ENCODE measurements around the gene HHATL. TPM values are rescaled to one million over a fixed set of nuclear protein-coding genes. Genes with fewer than 3 reads are reported as not detected.
A peak's percentile ranks its signal among the peaks of the same experiment; 100 is the strongest.

HHATL gene
- total RNA-seq, 4 donors from 2014 or later: 2.3 TPM; not detected in 3

GRCh38 chr3:42707620-42708355, 5.2 kb upstream of the HHATL start:
- Histone ChIP-seq H3K4me1 (no peaks in the 10 kb centered on the region), H3K36me3 (no peaks in the 10 kb centered on the region), H3K27me3 (no peaks in the 10 kb centered on the region), H3K27ac (no peak overlapping the region), H3K4me3 (no peak overlapping the region), H3K9me3 (no peaks in the 10 kb centered on the region)
- WGBS: 87% methylated on average over 4 of the region's 8 CpGs
- peak in 1 of 2 donors; percentile 53 for DNase-seq (ENCODE audit: low spot score in 2 of 2)
- TF ChIP-seq CTCF (IDR thresholded peaks at IDR 0.05) (no peak), EP300 (IDR thresholded peaks at IDR 0.05) (no peak), POLR2AphosphoS5 (IDR thresholded peaks at IDR 0.05) (no peak), POLR2A (IDR thresholded peaks at IDR 0.05) (no peak)

GRCh38 chr3:42706721-42707619, 4.4 kb upstream of the HHATL start:
- no peaks in the 10 kb centered on the region for H3K4me1 ChIP-seq
- H3K36me3 ChIP-seq: no peaks in the 10 kb centered on the region
- DNase-seq (ENCODE audit: low spot score in 2 of 2): peak; percentile 31 to 48
- no peak overlapping the region for H3K27ac ChIP-seq
- no peaks in the 10 kb centered on the region for H3K9me3 ChIP-seq
- WGBS: 75% methylated on average over 5 of the region's 7 CpGs
- TF ChIP-seq POLR2A (IDR thresholded peaks at IDR 0.05) (no peak), CTCF (IDR thresholded peaks at IDR 0.05) (no peak), POLR2AphosphoS5 (IDR thresholded peaks at IDR 0.05) (no peak), EP300 (IDR thresholded peaks at IDR 0.05) (no peak)
- no peaks in the 10 kb centered on the region for H3K27me3 ChIP-seq
- H3K4me3 ChIP-seq: no peak overlapping the region

- no peaks in the 10 kb centered on the region for H3K9me3 ChIP-seq
- H3K4me1 ChIP-seq: no peaks in the 10 kb centered on the region
- no peaks in the 10 kb centered on the region for H3K27me3 ChIP-seq
- H3K4me3 ChIP-seq: no peak overlapping the region
- DNase-seq (ENCODE audit: low spot score in 2 of 2): peak in 1 of 2 donors; percentile 65
- TF ChIP-seq POLR2AphosphoS5 (IDR thresholded peaks at IDR 0.05) (no peak), POLR2A (IDR thresholded peaks at IDR 0.05) (no peak), EP300 (IDR thresholded peaks at IDR 0.05) (no peak), CTCF (IDR thresholded peaks at IDR 0.05) (no peak)
- no peak overlapping the region for H3K27ac ChIP-seq
- WGBS: 69% methylated on average over 10 of the region's 10 CpGs
- no peaks in the 10 kb centered on the region for H3K36me3 ChIP-seq
Measured at GRCh38 chr3:42705962-42706585, 3.5 kb upstream of the HHATL start.

GRCh38 chr3:42705058-42705767, 2.6 kb upstream of the HHATL start:
- no peak overlapping the region for H3K4me3 ChIP-seq
- 80% methylated on average over 5 of the region's 7 CpGs for WGBS
- H3K27ac ChIP-seq: no peak overlapping the region
- H3K4me1 ChIP-seq: no peaks in the 10 kb centered on the region
- no peaks in the 10 kb centered on the region for H3K9me3 ChIP-seq
- no peak for TF ChIP-seq POLR2A (IDR thresholded peaks at IDR 0.05)
- no peak for TF ChIP-seq POLR2AphosphoS5 (IDR thresholded peaks at IDR 0.05)
- no peak for TF ChIP-seq EP300 (IDR thresholded peaks at IDR 0.05)
- TF ChIP-seq CTCF (IDR thresholded peaks at IDR 0.05): no peak
- H3K36me3 ChIP-seq: no peaks in the 10 kb centered on the region
- peak in 1 of 2 donors; percentile 63 for DNase-seq (ENCODE audit: low spot score in 2 of 2)
- H3K27me3 ChIP-seq: no peaks in the 10 kb centered on the region

All from suprapubic skin (tissue), 4 donors.